SK-N-SH treated with all-trans-retinoic acid at 6 μM for 48 hours (cell line): Measurements from ENCODE around the gene VOPP1.

Experiments used
- ATAC-seq: fragments of 200-7000 bp; cut with Tn5 transposase; 3 replicates; pipeline ENCODE4 v1.9.1; 2020; ENCODE audit warnings: mild to moderate bottlenecking, moderate library complexity
- ARNTL ChIP-seq: fragments of 450-650 bp; formaldehyde crosslinking; IDR thresholded peaks from 2 replicates; pipeline ENCODE4 v1.5.0; 2020; ENCODE audit warnings: low read depth, mild to moderate bottlenecking, moderate library complexity, borderline replicate concordance
- BACH2 ChIP-seq: fragments of 250-450 bp; sonication (Bioruptor Pico); IDR thresholded peaks from 2 replicates; pipeline ENCODE4 v1.9.0; 2021; ENCODE audit warnings: mild to moderate bottlenecking, borderline replicate concordance
- ESRRG ChIP-seq: fragments of 250-450 bp; sonication (Bioruptor Pico); IDR thresholded peaks from 2 replicates; pipeline ENCODE4 v1.6.1; 2021; ENCODE audit warnings: mild to moderate bottlenecking
- GLIS3 ChIP-seq: fragments of 250-450 bp; sonication (Bioruptor Pico); IDR thresholded peaks from 2 replicates; pipeline ENCODE4 v1.5.0; 2020; ENCODE audit warnings: mild to moderate bottlenecking, moderate library complexity
- ISL1 ChIP-seq: fragments of 250-450 bp; sonication (Bioruptor Pico); IDR thresholded peaks from 2 replicates; pipeline ENCODE4 v2.1.2; 2022; ENCODE audit warnings: mild to moderate bottlenecking, moderate library complexity
- OSR1 ChIP-seq: fragments of 250-450 bp; sonication (Bioruptor Pico); IDR thresholded peaks from 2 replicates; pipeline ENCODE4 v1.8.0; 2022; ENCODE audit warnings: moderate library complexity, mild to moderate bottlenecking, inconsistent platforms
- PPARA ChIP-seq: fragments of 250-450 bp; sonication (Bioruptor Pico); IDR thresholded peaks from 2 replicates; pipeline ENCODE4 v1.5.0; 2020; ENCODE audit warnings: mild to moderate bottlenecking, borderline replicate concordance
- RARB ChIP-seq: fragments of 250-450 bp; sonication (Bioruptor Pico); IDR thresholded peaks from 2 replicates; pipeline ENCODE4 v1.8.0; 2021; ENCODE audit warnings: mild to moderate bottlenecking, moderate library complexity
- SNAI2 ChIP-seq: fragments of 250-450 bp; sonication (Bioruptor Pico); IDR thresholded peaks from 2 replicates; pipeline ENCODE4 v1.5.0; 2020; ENCODE audit warnings: mild to moderate bottlenecking, moderate library complexity
- TOX ChIP-seq: fragments of 250-450 bp; sonication (Bioruptor Pico); IDR thresholded peaks from 2 replicates; pipeline ENCODE4 v1.8.0; 2021; ENCODE audit warnings: mild to moderate bottlenecking, moderate library complexity, borderline replicate concordance
- ZC3H10 ChIP-seq: fragments of 250-450 bp; sonication (Bioruptor Pico); IDR thresholded peaks from 2 replicates; pipeline ENCODE4 v1.5.1; 2021; ENCODE audit warnings: mild to moderate bottlenecking, moderate library complexity
- ZFP3 ChIP-seq: fragments of 250-450 bp; sonication (Bioruptor Pico); IDR thresholded peaks from 2 replicates; pipeline ENCODE4 v1.5.0; 2020; ENCODE audit warnings: mild to moderate bottlenecking, moderate library complexity
- ZFP30 ChIP-seq: fragments of 450-650 bp; formaldehyde crosslinking; IDR thresholded peaks from 2 replicates; pipeline ENCODE4 v1.5.0; 2022; ENCODE audit warnings: mild to moderate bottlenecking, moderate library complexity
- ZNF565 ChIP-seq: fragments of 450-650 bp; formaldehyde crosslinking; conservative IDR thresholded peaks from 2 replicates; pipeline ENCODE4 v1.5.0; 2020; ENCODE audit warnings: low read depth, mild to moderate bottlenecking, moderate library complexity
- ZNF8 ChIP-seq: fragments of 450-650 bp; formaldehyde crosslinking; IDR thresholded peaks from 2 replicates; pipeline ENCODE4 v1.5.0; 2020; ENCODE audit warnings: mild to moderate bottlenecking, moderate library complexity
- TF ChIP-seq, protein P1 (sequence below): fragments of 250-450 bp; sonication (Bioruptor Pico); IDR thresholded peaks from 2 replicates; pipeline ENCODE4 v1.5.1; 2021; ENCODE audit warnings: mild to moderate bottlenecking, moderate library complexity
- TF ChIP-seq, protein P2 (sequence below): fragments of 250-450 bp; sonication (Bioruptor Pico); IDR thresholded peaks from 2 replicates; pipeline ENCODE4 v1.8.0; 2020; ENCODE audit warnings: mild to moderate bottlenecking, moderate library complexity, borderline replicate concordance
- TF ChIP-seq, protein P3 (sequence below): fragments of 250-450 bp; sonication (Bioruptor Pico); IDR thresholded peaks from 2 replicates; pipeline ENCODE4 v1.5.0; 2020; ENCODE audit warnings: mild to moderate bottlenecking, moderate library complexity
- TF ChIP-seq, protein P4 (sequence below): fragments of 250-450 bp; sonication (Bioruptor Pico); IDR thresholded peaks from 2 replicates; pipeline ENCODE4 v1.5.1; 2020; ENCODE audit warnings: low read depth, mild to moderate bottlenecking, moderate library complexity
- TF ChIP-seq, protein P5 (sequence below): fragments of 250-450 bp; sonication (Bioruptor Pico); IDR thresholded peaks from 2 replicates; pipeline ENCODE4 v1.8.0; 2021; ENCODE audit warnings: low read depth, mild to moderate bottlenecking, moderate library complexity, borderline replicate concordance

VOPP1 gene

DNA sequence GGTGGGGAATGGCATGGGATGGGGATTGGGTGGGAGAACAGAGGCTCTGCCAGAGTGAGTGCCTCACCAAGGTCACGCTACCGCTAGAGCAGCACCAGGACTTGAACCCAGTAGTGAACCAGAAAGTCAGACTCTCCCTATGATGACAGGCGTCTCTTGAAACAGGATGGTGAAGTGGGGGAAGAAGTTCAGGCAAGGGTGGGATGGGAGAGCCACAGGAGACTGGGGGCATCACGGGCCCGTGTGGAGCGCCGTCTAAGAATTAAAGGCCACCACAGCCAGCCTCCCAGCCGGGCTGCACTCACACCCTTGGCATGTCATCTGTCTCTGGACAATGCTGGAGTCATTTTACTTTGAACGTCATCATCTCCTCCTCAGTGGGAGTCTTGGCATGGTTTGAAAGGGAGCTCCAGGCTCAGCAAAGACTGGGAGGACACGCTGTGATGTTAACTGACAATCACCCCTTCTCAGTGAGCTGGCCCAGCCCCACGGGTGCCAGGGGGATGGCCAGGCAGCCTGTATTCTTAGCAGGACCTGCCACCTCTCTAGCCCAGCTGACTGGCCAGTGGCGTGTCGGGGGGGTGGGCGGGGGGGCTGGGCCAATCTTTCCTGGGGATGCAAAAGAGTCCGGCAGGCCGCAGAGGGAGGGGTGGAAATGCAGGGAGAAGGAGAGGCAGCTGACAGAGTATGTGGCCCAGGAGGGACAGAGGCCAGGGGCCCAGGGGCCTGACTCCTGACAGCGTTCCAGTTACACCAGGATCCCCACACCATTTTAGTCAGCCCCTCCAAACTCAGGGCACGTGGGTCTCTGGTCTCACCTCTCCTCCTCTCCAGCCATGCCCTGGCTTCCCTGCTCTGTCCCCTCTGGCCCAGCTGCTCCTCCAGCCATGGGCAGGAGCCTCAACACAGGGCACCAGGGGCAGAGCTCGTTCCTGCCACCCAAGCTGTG, 96.2 kb downstream of the VOPP1 start:
- peak; percentile 13 for ATAC-seq

DNA sequence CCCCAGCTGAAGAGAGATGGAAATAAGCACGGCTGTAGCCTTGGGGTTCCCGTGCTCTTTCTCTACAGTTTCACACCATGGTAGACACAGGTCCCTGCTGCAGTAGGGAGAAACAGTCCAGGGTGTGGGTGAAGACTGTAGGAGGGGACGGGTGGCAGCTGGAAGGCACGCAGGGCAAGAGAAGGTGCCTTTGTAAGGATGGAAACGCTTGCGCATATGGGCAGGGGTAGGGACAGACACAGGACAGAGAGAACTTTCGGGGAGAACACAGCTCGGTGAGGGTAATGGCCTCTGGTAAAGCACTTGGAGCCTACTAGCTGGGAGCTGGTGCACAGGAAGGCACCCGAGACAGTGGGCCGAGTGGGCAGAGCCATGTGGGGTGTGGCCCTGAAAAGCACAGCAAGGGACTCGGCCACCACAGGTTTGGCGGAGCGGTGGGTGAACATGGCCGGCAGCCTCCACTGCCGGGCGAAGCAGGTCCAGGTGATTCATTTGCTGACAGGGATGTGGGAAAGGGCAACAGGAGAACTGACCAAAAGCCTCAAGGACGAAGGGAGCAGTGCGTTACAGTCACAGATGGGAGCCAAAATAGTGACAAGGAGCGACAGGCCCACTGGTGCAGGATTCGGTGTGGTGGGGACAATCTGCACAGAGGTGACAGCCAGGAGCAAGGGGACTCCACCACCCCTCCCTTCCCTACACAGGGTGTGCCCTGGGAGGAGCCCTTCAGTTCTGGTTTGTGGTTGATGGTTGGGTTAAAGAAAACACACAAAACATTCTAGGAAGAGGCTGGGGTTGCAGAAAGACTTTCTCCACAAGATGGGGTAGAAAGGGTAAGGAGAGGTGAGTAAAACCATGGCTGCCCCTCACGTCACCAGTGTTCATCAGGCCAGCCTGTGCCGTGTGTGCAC, 97.1 kb downstream of the VOPP1 start:
- TF ChIP-seq ZNF565 (CRISPR knock-in tag) (no peak), ARNTL (CRISPR knock-in tag) (no peak), ZC3H10 (CRISPR knock-in tag) (no peak), ZFP3 (CRISPR knock-in tag) (no peak), ISL1 (CRISPR knock-in tag) (no peak), BACH2 (CRISPR knock-in tag) (no peak), ESRRG (no peak), ZNF8 (no peak), PPARA (CRISPR knock-in tag) (no peak), OSR1 (CRISPR knock-in tag) (no peak), ZFP30 (CRISPR knock-in tag) (no peak), SNAI2 (no peak), RARB (CRISPR knock-in tag) (no peak)
- TF ChIP-seq, protein P1, sequence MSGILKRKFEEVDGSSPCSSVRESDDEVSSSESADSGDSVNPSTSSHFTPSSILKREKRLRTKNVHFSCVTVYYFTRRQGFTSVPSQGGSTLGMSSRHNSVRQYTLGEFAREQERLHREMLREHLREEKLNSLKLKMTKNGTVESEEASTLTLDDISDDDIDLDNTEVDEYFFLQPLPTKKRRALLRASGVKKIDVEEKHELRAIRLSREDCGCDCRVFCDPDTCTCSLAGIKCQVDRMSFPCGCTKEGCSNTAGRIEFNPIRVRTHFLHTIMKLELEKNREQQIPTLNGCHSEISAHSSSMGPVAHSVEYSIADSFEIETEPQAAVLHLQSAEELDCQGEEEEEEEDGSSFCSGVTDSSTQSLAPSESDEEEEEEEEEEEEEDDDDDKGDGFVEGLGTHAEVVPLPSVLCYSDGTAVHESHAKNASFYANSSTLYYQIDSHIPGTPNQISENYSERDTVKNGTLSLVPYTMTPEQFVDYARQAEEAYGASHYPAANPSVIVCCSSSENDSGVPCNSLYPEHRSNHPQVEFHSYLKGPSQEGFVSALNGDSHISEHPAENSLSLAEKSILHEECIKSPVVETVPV (CRISPR knock-in tag) = no peak
- TF ChIP-seq, protein P2, sequence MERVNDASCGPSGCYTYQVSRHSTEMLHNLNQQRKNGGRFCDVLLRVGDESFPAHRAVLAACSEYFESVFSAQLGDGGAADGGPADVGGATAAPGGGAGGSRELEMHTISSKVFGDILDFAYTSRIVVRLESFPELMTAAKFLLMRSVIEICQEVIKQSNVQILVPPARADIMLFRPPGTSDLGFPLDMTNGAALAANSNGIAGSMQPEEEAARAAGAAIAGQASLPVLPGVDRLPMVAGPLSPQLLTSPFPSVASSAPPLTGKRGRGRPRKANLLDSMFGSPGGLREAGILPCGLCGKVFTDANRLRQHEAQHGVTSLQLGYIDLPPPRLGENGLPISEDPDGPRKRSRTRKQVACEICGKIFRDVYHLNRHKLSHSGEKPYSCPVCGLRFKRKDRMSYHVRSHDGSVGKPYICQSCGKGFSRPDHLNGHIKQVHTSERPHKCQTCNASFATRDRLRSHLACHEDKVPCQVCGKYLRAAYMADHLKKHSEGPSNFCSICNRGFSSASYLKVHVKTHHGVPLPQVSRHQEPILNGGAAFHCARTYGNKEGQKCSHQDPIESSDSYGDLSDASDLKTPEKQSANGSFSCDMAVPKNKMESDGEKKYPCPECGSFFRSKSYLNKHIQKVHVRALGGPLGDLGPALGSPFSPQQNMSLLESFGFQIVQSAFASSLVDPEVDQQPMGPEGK (CRISPR knock-in tag) = no peak
- TF ChIP-seq, protein P3, sequence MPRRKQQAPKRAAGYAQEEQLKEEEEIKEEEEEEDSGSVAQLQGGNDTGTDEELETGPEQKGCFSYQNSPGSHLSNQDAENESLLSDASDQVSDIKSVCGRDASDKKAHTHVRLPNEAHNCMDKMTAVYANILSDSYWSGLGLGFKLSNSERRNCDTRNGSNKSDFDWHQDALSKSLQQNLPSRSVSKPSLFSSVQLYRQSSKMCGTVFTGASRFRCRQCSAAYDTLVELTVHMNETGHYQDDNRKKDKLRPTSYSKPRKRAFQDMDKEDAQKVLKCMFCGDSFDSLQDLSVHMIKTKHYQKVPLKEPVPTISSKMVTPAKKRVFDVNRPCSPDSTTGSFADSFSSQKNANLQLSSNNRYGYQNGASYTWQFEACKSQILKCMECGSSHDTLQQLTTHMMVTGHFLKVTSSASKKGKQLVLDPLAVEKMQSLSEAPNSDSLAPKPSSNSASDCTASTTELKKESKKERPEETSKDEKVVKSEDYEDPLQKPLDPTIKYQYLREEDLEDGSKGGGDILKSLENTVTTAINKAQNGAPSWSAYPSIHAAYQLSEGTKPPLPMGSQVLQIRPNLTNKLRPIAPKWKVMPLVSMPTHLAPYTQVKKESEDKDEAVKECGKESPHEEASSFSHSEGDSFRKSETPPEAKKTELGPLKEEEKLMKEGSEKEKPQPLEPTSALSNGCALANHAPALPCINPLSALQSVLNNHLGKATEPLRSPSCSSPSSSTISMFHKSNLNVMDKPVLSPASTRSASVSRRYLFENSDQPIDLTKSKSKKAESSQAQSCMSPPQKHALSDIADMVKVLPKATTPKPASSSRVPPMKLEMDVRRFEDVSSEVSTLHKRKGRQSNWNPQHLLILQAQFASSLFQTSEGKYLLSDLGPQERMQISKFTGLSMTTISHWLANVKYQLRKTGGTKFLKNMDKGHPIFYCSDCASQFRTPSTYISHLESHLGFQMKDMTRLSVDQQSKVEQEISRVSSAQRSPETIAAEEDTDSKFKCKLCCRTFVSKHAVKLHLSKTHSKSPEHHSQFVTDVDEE (CRISPR knock-in tag) = no peak
- TF ChIP-seq, protein P4, sequence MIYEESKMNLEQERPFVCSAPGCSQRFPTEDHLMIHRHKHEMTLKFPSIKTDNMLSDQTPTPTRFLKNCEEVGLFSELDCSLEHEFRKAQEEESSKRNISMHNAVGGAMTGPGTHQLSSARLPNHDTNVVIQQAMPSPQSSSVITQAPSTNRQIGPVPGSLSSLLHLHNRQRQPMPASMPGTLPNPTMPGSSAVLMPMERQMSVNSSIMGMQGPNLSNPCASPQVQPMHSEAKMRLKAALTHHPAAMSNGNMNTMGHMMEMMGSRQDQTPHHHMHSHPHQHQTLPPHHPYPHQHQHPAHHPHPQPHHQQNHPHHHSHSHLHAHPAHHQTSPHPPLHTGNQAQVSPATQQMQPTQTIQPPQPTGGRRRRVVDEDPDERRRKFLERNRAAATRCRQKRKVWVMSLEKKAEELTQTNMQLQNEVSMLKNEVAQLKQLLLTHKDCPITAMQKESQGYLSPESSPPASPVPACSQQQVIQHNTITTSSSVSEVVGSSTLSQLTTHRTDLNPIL (CRISPR knock-in tag) = no peak
- TF ChIP-seq, protein P5, sequence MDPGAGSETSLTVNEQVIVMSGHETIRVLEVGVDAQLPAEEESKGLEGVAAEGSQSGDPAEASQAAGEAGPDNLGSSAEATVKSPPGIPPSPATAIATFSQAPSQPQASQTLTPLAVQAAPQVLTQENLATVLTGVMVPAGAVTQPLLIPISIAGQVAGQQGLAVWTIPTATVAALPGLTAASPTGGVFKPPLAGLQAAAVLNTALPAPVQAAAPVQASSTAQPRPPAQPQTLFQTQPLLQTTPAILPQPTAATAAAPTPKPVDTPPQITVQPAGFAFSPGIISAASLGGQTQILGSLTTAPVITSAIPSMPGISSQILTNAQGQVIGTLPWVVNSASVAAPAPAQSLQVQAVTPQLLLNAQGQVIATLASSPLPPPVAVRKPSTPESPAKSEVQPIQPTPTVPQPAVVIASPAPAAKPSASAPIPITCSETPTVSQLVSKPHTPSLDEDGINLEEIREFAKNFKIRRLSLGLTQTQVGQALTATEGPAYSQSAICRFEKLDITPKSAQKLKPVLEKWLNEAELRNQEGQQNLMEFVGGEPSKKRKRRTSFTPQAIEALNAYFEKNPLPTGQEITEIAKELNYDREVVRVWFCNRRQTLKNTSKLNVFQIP (CRISPR knock-in tag) = no peak
- TF ChIP-seq, all 23 proteins: peak for 0
- ATAC-seq = no peak

More for the DNA sequence above, 96.2 kb downstream of the VOPP1 start:
- TF ChIP-seq GLIS3 (CRISPR knock-in tag) (no peak), TOX (CRISPR knock-in tag) (no peak), ZC3H10 (CRISPR knock-in tag) (no peak), RARB (CRISPR knock-in tag) (no peak)
- TF ChIP-seq, protein P2 (CRISPR knock-in tag) = no peak
- TF ChIP-seq, all 23 proteins: peak for 0
